Pancreas (tissue), 10 donors: ENCODE measurements around the gene HOXC10. TPM values are rescaled to one million over a fixed set of nuclear protein-coding genes. Genes with fewer than 3 reads are reported as not detected.

Experiments used
- ATAC-seq, 4 donors: fragments of 200-7000 bp; cut with Tn5 transposase; one replicate each; pipeline versions ENCODE4 v1.8.0 to v1.9.1; 2020; ENCODE audit warnings: mild to moderate bottlenecking in 4 of 4, moderate library complexity in 4 of 4
- DNase-seq, 6 donors: peaks; one replicate each; pipeline ENCODE4 v3.0.0-alpha.2; 2020
- FAIRE-seq: peaks from 2 replicates; lab custom pipeline; 2012; peaks lifted over from hg19 to GRCh38; lab: Jason Lieb, UNC
- H3K27ac ChIP-seq, 4 donors: fragments of 200-600 bp; sonication (generic); 1 replicate in 3 of 4; 2 replicates in 1 of 4; pipeline versions ENCODE4 v1.5.0 to v1.8.0; 2020
- H3K27me3 ChIP-seq, 4 donors: fragments of 200-600 bp; one replicate each; pipeline ENCODE4 v1.8.0; 2021
- H3K36me3 ChIP-seq, 3 donors: fragments of 200-600 bp; sonication (generic) in 1 of 3; one replicate each; pipeline versions ENCODE4 v1.5.0 to v1.8.0; 2020 to 2021
- H3K4me1 ChIP-seq, 3 donors: fragments of 200-600 bp; one replicate each; pipeline ENCODE4 v1.8.0; 2021
- H3K4me3 ChIP-seq, 4 donors: fragments of 200-600 bp; sonication (generic) in 2 of 4; one replicate each; pipeline versions ENCODE4 v1.5.0 to v1.8.0; 2020 to 2021
- H3K9me3 ChIP-seq, 4 donors: fragments of 200-600 bp; one replicate each; pipeline ENCODE4 v1.8.0; 2021
- CTCF ChIP-seq, 4 donors: fragments of 200-600 bp; sonication (generic) in 3 of 4; IDR thresholded peaks; one replicate each; pipeline versions ENCODE4 v1.5.0 to v1.8.0; 2021; ENCODE audit warnings: antibody characterized with exemption in 4 of 4
- WGBS, 2 donors: extraction: QIAGEN DNeasy Blood & Tissue Kit; methylation state at CpG; one replicate each; pipeline ENCODE4 v1.1.7; 2013; 5-methylcytosine and 5-hydroxymethylcytosine counted together
- intact Hi-C, 3 donors: fragments of 100-400 bp; cut with DNase I; formaldehyde crosslinking; loops; one replicate each; pipeline versions ENCODE4 v1.11.1 to v1.14.2; 2022
- polyA plus RNA-seq, 2 donors: library from polyadenylated mRNA; stranded (reverse); fragments of 200-250 nt; gene quantifications; one replicate each; pipeline ENCODE4 v1.2.3, GENCODE V29; 2013
- total RNA-seq, 6 donors: library from RNA; stranded (reverse); fragmentation: NEBNext Ultra II Directional in 4 of 6; extraction: Animal tissue kit (Norgen Biotek cat#: 25700) in 4 of 6; gene quantifications; one replicate each; pipeline versions ENCODE4 v1.2.1 to v1.2.4, GENCODE V29; 2021 to 2023
- donor health status: healthy with polysubstance abuse.
- donor health status: DM: no; HTN: no; CAD: no; lungs with moderate emphysema.
- donor health status: DM: no; HTN: no; CAD: no.
- donor health status: control.
- donor health status: control.
- donor health status: Bipolar disorder and iron deficiency.
- donor health status: DM: yes; HTN: yes; CAD: no.
- donor health status: DM: no; HTN: no; CAD: no.
- donor health status: DM: no; HTN: no; CAD: no.
- donor health status: DM: yes; HTN: yes; CAD: no.

HOXC10 gene
- total and polyA plus RNA-seq, 8 donors: 0.08 to 0.16 TPM; not detected in 6

DNA sequence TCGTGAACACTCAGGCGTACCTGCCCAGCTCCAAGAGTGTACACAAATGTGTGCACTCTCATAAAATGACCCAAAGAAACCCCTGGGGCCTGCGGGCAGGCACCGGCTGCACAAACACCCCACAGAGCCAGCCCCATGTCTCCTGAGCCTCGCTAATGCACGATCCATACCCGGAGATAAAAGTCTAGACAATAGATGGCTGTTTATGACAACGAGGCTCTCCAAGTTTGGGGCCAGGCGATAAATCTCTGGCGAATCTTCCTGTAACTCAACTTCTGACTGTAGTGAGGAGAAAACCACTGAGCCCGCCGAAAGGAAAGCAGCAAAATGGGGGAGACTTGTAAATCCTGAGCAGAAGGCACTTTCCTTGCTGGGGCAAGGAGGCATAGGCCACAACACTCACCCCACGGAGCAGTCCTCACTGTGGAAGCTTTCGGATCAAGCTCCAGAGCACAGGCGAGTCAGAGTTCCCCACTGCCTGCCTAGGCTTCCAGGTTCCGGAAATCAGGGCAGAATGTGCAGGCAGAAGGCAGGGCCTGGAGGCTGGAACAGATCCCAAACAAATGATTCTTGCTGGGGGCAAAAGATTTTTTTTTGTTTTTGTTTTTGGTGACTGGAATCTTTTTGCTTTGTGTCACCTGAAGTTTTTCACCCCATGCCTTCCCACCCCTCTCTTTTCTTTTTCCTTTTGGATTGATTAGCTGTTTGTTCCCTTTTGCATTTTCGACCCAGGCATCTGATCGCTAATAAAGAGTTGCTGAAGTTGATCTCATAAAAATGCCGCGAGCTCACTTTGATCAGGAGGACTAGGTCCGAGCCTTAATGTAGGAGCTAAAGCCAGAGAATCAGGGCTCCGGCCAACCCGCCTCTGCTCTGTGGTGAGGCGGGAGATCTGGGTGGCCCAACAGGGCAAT is 16.5 kb upstream of the HOXC10 start:
- Histone ChIP-seq H3K9me3 (no peaks in the 10 kb centered on the region), H3K36me3 (no peaks in the 10 kb centered on the region), H3K27me3 (peaks cover 0 to 58% (median 14%) of the 10 kb centered on the region in 4 donors), H3K27ac (no peak overlapping the region), H3K4me1 (no peaks in the 10 kb centered on the region), H3K4me3 (no peak overlapping the region)
- FAIRE-seq: no peak
- WGBS, 2 donors: 28 to 33% methylated on average over 24 of the region's 24 CpGs
- intact Hi-C loops: no loop called here
- ATAC-seq: no peak
- no peak for TF ChIP-seq CTCF (IDR thresholded peaks at IDR 0.05)
- peak in 1 of 6 donors; percentile 16 for DNase-seq

- TF ChIP-seq CTCF (IDR thresholded peaks at IDR 0.05): no peak
- intact Hi-C loops: no loop called here
- FAIRE-seq: no peak
- no peak for ATAC-seq
- Histone ChIP-seq H3K4me3 (no peak overlapping the region), H3K27me3 (peaks cover 2 to 50% (median 9%) of the 10 kb centered on the region in 4 donors), H3K36me3 (no peaks in the 10 kb centered on the region), H3K27ac (no peak overlapping the region), H3K9me3 (no peaks in the 10 kb centered on the region), H3K4me1 (peaks cover 3 to 4% (median 3%) of the 10 kb centered on the region in 3 donors)
- peak in 1 of 6 donors; percentile 47 for DNase-seq
- WGBS, 2 donors: 17 to 21% methylated on average over 12 of the region's 12 CpGs
These were observed 15.2 kb upstream of the HOXC10 start for GRCh38 chr12:53969588-53970259.

- Histone ChIP-seq H3K27ac (no peak overlapping the region), H3K9me3 (no peaks in the 10 kb centered on the region), H3K36me3 (no peaks in the 10 kb centered on the region), H3K4me3 (no peak overlapping the region), H3K4me1 (peaks cover 3 to 9% (median 6%) of the 10 kb centered on the region in 3 donors), H3K27me3 (peaks cover 4 to 52% (median 10%) of the 10 kb centered on the region in 4 donors)
- no peak for DNase-seq
- no peak for TF ChIP-seq CTCF (IDR thresholded peaks at IDR 0.05)
- no peak for FAIRE-seq
- 29 to 32% methylated on average over 4 of the region's 4 CpGs for WGBS, 2 donors
- no peak for ATAC-seq
- intact Hi-C loops: no loop called here
These were observed 14.5 kb upstream of the HOXC10 start for GRCh38 chr12:53970451-53970850.

DNA sequence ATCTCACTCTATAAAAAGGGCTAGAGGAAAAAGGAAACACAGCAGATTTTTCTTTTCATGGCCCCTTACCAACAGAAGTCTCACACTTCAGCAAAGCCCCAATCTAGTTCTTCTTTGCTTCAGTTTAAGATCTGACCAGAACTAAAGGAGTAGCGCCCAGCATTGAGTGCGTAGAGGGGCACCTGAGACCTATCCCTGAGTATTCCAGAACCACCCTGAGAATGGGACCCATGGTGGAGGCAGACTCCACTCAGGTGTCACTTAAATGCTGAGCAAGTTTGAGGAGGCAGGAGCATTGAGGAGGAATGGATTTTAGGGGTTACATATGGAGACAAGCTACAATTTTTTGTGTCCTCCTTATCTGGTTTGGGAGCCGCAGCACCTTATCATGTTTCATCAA is 13.8 kb upstream of the HOXC10 start:
- FAIRE-seq (no peak), ATAC-seq (no peak), DNase-seq (no peak)
- intact Hi-C loops: no loop called here
- no peak for TF ChIP-seq CTCF (IDR thresholded peaks at IDR 0.05)
- peaks cover 3 to 56% (median 9%) of the 10 kb centered on the region in 4 donors for H3K27me3 ChIP-seq
- peaks cover 3 to 9% (median 6%) of the 10 kb centered on the region in 3 donors for H3K4me1 ChIP-seq
- H3K27ac ChIP-seq: no peak overlapping the region
- H3K36me3 ChIP-seq: no peaks in the 10 kb centered on the region
- WGBS, 2 donors: 61 to 66% methylated on average over 3 of the region's 3 CpGs
- H3K9me3 ChIP-seq: no peaks in the 10 kb centered on the region
- no peak overlapping the region for H3K4me3 ChIP-seq
